ENCODE data around the gene SP3.

SP3 gene

DNA sequence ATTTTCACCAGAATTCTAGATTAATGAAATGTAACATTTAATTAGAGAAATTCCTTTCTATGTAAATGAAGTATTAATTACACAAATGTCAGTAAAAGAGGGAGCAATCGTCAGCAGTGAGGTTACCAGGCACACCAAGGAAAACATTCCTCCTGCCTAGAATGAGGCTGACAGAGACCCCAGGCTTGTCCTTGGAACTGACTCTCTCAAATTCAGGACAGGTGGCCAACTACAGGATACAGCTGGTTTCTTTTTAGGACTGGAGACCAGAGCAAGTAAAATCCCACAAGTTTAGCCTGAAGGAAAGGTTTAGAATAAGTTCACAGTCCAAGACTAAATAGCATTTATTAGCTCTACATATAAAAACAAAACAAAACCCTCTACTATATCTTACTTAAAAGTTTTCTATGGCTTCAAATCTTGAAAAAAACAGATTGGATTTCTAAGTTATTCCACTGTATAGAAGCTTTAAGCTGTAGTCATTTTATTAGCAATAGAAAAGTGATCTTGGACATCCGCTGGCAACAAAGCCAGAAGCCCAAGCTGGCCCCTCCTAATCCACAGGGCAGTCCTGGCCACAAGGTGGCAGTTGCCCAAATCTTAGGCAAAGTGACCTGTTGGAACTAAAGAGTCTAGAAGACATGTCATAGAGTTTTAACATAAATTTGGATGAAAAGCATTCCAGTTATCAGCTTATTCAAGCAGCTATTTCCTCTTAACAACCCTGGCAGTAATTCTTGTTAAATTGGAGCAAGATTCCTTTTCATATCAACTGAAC is 81.0 kb downstream of the SP3 start:
- DNase-seq: no peak

DNA sequence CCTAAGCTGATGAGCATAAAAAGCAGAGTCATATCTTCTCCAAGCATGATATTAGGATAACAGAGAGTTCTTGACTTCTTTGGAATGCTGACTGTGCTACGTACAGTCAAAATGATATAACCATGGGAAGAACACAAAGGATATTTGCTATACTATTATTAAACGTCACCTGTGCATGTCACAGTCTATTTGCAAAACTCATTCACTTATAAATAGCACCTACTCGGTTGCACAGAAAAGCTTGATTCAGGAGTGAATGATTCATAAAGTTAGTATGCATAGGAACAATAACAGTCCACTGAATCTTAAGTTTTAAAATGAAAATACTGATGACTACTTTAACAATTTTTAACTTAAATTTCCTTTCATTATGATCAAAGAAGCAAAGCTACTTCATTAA is 83.3 kb downstream of the SP3 start:
- no peak for DNase-seq

DNA sequence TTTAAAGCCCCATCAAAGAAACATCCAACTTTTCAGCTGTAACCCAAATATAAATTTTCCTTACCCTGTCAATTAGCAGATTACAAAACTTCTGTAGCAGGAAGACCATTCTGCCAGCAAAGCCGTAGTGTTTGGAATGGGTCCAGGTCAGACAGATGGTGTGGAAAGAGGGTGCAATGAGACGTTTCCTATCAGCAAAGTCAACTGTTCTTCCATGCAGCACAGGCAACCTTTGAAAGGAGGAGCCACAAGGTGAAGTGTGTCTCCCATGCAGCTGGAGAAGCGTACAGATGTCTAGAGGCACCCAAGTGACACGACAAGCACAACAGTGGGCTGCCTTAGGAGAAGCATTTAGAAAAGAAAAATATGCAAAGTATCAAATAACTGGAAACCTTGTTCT is 83.7 kb downstream of the SP3 start:
- DNase-seq: no peak

DNA sequence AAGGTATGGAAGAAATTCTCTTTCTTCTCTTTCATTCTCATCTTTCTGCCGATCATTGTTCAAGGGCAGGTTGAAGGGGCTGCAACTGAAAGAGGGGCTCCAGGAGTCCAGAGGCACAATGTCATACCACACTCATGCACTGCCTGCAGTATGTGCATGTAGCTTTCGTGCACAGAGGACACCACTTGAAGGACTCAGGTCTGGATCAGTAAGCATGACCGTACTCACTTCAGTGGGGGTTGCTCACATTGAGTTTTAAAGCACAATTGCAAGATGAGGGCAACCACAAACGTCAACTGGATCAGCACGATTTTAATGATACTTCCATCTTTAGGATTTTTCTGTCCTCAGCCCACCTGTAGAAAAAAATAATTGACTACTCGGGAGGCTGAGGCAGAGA is 84.6 kb downstream of the SP3 start:
- DNase-seq: no peak

DNA sequence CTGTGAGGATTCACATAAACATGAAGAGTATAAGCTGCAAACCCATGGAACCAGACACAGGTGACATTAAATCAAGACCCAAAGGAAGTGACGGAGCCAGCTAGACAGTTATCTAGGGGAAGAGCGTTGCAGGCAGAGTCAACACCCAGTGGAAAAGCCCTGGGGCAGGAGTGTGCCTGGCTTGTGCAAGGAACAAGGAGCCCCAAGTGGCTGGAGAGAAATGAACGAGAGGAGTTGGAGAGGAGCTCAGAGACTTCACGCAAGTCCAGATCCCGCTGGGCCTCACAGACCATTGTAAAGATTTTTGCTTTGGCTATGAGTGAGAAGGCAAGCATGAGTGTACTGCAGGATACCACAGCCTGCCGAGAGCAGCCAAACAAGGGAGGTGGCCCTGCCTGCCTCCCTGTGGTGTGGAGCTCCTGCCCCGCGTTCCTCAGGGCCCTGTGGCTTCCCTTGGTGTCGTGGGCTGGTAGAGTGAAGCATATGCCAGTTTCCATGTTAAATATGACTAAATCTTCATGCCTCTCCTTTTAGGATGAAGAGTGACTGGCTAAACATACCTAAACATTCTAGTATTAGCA is 88.2 kb downstream of the SP3 start:
- no peak for DNase-seq

DNA sequence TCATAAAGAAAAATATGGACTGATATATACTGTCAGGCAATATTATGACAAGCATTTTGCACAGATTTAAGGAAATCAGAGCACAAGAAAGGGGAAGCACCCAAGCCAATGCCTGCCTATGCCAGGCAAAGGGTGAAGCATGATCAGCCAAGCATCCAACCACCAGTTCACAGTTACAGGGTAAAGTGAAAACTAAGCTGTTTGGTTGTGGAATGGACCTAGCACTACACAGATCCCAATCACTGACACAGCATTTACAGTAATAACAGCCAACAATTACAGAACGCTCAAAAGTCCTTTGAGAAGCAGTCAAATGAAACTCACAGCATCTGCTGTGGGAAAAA is 90.3 kb downstream of the SP3 start:
- no peak for DNase-seq

DNA sequence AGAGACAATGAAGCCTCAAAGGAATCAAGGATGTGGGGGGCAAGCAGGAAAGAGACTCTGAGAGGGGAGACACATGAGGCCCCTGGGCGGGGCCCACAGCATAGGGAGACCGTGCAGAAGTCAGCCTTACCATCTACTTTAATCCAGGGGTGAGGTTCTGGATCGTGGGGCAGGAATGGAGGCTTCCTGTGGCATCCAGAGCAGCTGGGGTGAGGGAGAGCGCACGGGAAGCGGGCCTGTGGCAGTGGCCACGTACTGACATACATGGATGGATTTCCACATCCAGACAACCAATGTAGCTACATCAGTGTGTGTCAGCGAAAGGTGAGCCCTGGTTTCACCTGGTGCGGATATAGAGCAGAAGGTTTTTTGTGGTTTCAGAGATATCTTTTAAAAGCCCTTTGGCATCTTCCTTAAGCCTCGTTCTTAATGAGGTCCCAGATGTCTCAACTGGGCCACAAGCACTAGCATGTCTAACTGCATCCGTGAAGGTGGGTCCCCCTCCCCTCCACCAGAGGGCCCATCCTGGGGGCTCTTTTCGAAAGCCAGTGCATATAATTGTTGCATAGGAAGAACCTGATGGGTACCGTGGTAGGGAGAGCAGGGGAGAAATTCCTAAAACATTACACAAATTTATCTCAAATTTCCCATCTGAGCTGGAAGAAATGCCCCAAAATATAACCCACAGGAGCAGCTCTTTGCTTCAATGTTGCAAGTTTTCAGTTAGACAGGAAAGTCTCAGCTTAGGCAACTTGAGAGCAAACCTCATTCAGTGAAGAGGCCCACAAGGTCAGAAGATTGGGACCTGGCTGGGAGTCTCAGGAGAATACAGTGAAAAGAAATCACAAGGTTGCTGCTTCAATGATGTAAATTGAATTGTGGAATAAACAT is 90.9 kb downstream of the SP3 start:
- no peak for DNase-seq

DNA sequence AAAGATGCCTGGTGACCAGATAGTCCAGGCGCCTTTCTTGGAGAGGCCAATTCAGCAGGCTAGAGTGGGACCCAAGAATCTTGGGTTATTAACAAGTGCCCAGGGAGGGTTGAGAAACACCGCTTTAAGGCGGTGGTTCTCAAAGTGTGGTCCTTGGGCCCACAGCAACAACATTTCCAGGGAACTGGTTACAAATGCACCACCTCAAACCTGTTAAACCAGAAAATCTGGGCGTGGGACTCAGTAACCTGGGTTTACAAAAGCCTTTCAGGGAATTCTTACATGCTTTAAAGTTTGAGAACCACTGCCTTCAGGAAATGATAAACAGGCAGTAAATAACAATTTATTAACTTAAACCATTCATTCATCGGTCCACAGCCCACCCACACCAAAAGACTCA is 92.5 kb downstream of the SP3 start:
- no peak for DNase-seq

DNA sequence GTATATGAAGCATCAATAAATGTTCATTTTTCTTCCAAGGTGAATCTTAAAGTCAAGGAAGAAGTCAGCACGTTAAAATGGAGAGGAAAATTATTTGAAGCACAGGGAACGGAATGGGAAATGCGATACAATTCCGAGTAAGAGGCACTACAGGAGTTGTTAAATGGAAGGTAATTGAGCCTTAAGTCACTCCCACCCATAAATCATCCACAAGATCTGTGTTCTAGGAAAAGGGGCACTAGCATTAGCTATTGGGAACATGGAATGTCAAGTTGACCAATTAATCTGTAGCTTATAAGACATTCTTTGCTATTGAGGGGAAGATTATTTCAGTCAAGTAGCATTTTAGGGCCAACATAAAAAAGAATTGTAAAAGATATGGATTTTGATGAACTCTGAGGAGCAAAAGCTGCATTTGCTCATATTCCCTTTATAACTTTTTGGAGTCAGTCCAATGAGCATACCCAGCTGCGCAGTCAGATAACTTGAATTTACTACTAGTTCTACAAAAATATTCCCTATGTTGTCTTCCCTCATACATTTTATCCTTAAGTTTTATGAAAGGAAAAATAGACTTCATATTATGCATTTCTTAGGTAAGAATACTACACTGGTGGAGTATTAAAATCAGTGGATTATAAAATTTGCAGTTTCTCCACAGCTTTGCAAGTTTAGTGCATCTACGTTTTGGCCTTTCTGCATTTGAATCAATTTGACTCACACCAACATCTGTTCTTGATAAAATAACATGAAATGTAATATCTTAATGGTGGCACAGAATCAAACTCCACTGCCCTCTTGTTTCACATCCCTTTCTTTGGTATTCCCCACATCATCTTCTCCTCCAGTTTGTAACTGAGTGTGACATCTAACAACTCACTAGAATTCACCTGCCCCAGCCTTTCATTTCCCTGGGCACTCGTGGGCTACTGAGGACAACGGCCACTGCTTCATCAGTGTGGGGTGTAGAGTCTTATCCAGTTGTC is 95.6 kb downstream of the SP3 start:
- no peak for DNase-seq

DNA sequence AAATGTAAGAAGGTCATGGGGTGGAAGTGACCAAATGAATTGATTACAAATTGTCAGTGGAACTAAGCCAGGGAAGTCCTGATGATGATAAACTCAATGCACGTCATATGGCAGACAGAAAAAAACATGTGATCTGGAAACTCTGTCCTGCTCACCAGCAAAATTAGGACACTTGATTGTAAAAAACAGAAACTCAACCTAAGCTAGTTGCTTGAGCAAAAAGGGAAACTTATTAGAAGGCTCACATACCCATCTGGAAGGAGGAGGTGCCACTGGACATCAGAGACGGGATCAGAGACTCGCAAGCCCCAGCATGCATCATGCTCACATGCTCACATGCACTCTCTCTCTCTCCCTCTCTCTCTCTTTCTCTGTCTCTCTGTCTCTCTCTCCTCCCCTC is 96.8 kb downstream of the SP3 start:
- DNase-seq: no peak

DNA sequence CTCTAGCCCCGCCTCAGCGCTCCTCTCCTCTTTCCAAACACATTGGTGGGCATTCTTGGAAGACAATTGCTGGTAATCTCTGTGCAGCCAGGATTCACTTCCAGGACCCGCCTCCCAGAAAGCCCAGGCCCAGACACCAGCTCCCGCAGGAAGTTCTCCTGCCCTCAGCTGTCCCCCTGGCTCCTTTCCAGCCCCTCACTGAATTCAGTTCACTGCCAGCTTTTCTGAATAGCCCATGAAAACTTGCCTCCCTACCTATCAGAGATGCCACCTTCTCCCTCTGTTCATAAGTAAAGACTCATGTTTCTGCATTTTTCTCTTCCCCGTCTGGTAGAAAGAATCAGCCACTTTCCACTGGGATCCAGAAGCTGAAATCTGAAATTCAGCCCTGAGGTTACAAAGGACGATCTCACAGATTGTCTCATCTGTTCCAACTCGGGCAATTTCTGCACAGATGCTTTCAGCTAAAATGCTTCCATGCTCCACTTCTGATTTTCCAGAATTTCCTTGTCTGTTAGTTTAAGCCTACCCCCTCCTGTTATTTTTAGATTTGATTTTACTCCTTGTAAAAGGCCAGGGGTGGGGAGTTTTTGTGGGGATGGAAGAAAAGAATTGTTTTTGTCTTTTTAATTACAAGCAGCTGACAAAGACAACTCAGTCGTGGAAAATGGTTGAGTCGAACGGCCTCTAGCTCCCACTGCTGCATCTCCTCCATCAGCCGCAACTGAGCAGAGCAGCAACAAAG is 98.1 kb downstream of the SP3 start:
- DNase-seq: no peak

DNA sequence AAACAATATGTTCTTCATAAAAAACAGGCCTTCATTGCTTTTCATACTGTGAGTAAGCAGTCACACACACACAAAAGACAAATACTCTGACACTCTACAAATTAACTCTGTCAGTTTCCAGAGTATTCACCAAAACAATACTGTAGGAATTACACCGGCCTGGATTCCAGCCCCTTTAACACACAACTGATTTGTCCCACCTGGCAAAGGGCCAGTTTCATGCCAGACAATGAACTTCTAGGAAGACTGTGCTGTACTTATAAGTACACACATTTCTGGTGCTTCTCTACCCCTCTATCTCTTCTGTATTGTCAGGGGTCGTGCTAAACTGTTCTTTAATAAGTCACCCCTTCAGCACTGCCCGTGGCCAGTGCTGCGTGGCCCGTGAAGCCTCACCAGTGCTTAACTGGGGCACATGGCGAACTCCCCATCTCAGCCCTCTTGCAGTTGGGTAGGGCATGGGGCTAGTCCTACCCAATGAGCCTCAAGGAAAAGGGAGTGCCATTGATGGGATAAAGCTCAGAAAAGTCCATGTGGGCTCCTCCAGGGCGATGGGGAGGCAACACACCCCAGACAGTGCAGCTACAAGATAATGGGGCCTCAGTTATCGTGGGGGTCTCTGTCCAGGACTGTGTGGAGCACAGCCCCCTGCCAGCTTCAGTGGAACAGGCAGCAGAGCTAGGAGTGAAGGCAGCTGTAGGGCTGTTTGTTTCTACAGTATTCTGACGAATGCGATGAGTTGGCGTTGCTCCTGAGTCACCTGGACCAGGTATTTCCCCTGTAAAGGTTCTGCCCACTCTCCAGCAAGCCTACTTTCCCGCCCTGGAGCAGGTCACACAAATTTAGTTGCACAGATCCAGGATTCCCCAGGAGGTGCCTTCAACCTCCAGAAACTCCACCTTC is 99.0 kb downstream of the SP3 start:
- no peak for DNase-seq

DNA sequence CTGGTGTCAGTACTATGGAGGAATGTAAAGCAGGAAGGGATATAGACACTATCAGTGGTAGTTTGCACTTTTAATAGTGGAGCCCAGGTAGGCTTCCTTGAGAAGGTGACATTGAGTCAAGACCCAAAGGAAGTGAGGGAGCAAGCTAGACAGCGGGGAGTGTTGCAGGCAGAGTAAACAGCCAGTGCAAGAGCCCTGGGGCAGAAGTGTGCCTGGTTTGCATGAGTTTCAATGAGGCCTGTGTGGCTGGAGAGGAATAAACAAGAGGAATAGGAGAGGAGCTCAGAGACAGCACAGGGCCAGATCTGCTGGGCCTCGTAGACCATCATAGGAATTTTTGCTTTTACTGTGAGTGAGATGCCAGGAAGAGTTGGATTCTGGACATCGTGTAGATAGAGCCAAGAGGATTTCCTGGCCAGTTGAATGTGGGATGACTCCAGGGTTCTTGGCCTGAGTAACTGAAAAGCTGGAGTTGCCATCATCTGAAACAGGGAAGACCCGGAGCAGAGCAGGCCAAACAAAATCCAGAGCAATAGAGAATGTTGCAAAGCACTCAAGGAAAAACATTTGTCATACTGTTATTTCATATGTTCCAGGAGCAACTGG is 102.5 kb downstream of the SP3 start:
- DNase-seq: no peak

DNA sequence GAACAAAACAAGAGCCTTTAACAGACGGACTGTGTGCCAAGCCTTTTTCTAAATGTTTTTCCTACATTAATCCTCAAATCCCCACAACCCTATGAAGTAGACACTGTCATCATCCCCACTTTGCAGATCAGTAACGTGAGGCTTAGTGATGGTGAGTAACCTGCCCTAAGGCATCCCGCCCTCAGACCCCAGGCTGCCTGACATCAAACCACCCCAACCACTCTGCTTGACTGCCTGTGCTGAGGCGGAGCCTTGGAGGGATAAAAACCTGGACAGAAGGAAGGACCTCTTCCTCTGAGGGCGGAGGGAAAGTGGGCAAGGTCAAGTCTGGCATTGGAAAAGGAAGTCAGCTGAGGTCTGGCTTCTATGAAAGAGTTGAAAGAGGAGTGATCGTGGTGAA is 104.6 kb downstream of the SP3 start:
- DNase-seq: no peak

DNA sequence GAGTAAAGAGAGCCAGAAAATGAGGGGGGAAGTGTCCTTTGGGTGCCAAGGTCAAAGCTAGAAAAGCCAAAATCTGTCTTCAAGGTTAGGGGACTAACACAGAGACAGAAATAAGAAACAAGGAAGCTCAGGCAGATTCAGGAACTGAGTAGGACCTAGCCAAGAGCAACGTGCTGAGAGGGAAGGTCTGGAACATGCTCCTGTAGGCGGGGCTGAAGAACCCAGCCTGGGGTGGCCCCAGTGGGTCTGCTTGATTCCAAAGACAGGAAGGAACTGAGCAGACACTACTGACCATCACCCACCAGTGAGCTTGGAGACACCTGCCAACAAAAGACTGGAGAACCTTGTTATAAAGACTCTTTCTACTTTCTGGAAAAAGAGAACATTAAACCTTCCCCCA is 105.1 kb downstream of the SP3 start:
- DNase-seq: no peak

DNA sequence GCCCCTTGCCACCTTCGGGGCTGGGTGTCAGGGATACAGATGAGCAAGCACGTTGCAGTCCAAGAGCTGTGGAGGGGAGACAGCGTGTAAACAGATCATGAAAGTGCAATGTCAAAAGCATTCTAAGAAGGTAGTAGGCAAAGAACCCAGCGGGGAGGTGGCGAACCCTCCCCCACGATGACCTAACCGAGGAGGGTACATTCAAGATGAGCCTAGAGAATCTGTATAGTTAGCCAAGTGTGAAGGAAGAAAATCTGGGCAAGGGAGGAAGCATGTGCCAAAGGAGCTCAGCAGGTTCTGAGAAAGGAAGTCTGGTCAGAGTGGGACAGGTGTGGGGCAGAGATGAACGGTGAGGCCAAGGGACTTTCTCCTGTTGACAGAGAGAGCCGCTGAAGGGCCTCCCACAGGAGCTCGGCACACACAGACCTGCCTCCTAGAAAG is 106.9 kb downstream of the SP3 start:
- no peak for DNase-seq

Data from cortex of kidney (tissue), 1 donor.